Measurements from ENCODE around the gene TBATA. TPM values are rescaled to one million over a fixed set of nuclear protein-coding genes. Genes with fewer than 3 reads are reported as not detected.

Gene TBATA
- total RNA-seq, 1 donor from 2014 or later: not detected

DNA sequence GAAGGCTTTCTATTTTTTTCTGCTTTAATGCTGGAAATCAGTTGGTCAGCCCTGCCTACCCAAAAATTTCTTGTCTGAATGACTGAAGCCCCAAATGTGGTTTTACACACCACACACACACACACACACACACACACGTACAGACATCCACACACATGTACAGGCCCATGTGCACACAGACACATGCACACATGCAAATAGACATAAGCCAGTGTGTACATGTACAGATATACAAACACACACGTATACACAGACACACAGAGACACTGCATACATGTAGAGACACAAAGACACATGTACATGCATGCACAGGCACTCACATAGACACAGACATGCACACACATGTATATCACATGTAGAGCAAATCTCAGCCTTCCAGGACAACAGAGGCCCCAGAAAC, 54.2 kb downstream of the TBATA start:
- Mint-ChIP-seq H3K27ac (ENCODE audit: unreplicated experiment) (no peak overlapping the region), H3K9me3 (ENCODE audit: unreplicated experiment) (no peaks in the 10 kb centered on the region), H3K36me3 (ENCODE audit: low read depth, unreplicated experiment) (no peaks in the 10 kb centered on the region), H3K27me3 (ENCODE audit: unreplicated experiment) (peaks cover 2% of the 10 kb centered on the region), H3K4me1 (ENCODE audit: unreplicated experiment) (no peaks in the 10 kb centered on the region), H3K4me3 (ENCODE audit: unreplicated experiment) (no peak overlapping the region)
- TF ChIP-seq CTCF (IDR thresholded peaks at IDR 0.05; ENCODE audit: unreplicated experiment): no peak
- no peak for DNase-seq (ENCODE audit: low spot score)

DNA sequence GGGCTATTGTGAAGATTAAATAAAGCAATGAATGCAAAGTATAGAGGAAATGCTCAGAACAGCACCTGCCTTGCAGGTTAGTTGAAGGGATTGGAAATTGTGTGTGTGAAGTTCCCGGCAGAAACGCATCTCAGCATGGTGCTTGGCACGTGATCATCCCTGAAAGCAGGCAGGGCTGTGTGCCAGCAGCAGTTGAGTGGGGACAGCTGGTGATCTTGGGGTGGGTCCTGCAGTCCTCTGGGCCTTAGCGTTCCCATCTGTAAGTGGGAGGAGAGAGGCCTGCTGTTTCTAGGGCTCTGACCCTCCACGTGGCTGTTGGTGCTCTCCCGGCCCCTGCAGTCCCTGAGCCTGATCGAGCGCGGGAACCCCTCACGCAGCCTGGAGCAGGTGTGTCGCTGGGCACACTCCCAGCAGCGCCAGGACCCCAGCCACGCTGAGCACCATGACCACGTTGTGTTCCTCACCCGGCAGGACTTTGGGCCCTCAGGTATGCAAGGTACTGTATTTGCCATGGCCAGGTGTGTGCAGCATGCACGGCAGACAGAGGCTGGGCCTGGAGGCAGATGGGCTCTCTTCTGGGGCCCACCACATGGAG, 55.3 kb downstream of the TBATA start:
- Mint-ChIP-seq H3K27ac (ENCODE audit: unreplicated experiment) (no peak overlapping the region), H3K27me3 (ENCODE audit: unreplicated experiment) (peaks cover 2% of the 10 kb centered on the region), H3K9me3 (ENCODE audit: unreplicated experiment) (no peaks in the 10 kb centered on the region), H3K4me3 (ENCODE audit: unreplicated experiment) (no peak overlapping the region), H3K36me3 (ENCODE audit: low read depth, unreplicated experiment) (no peaks in the 10 kb centered on the region), H3K4me1 (ENCODE audit: unreplicated experiment) (no peaks in the 10 kb centered on the region)
- TF ChIP-seq CTCF (IDR thresholded peaks at IDR 0.05; ENCODE audit: unreplicated experiment): no peak
- DNase-seq (ENCODE audit: low spot score): no peak

- no peak for TF ChIP-seq CTCF (IDR thresholded peaks at IDR 0.05; ENCODE audit: unreplicated experiment)
- Mint-ChIP-seq H3K9me3 (ENCODE audit: unreplicated experiment) (no peaks in the 10 kb centered on the region), H3K4me1 (ENCODE audit: unreplicated experiment) (no peaks in the 10 kb centered on the region), H3K36me3 (ENCODE audit: low read depth, unreplicated experiment) (no peaks in the 10 kb centered on the region), H3K4me3 (ENCODE audit: unreplicated experiment) (no peak overlapping the region), H3K27ac (ENCODE audit: unreplicated experiment) (no peak overlapping the region), H3K27me3 (ENCODE audit: unreplicated experiment) (no peaks in the 10 kb centered on the region)
- DNase-seq (ENCODE audit: low spot score): no peak
These were observed 56.8 kb downstream of the TBATA start for GRCh38 chr10:70728328-70728727.

DNA sequence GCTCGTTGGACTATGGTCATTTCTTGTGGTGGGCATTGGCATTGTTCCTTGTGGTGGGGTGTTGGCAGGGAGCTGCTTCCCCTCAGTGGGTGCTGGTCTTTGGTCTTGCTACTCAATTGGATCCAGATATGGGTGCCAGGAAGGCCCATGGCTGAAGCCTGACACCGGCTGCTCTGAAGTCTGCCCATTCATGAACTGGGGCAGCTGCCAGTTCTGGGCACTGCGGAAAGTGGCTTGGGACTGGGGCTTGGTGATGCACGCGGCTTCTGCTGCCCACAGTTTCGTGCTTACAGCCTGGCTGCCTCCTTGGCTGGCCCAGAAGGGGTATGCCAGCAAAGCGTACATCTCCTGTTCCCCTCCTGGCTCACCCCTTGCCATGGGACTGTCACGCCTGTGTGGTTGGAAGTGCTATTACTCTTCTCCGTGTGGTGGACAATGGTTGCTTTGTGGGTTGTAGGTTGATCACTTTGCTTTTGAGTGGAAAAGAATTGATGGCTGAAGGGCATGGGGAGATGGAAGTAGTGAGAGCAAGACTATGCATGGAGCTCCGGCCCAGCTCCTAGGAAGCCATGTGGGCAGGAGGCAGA, 58.2 kb downstream of the TBATA start:
- Mint-ChIP-seq H3K4me3 (ENCODE audit: unreplicated experiment) (no peak overlapping the region), H3K27me3 (ENCODE audit: unreplicated experiment) (peaks cover 3% of the 10 kb centered on the region), H3K27ac (ENCODE audit: unreplicated experiment) (no peak overlapping the region), H3K4me1 (ENCODE audit: unreplicated experiment) (no peaks in the 10 kb centered on the region), H3K36me3 (ENCODE audit: low read depth, unreplicated experiment) (no peaks in the 10 kb centered on the region), H3K9me3 (ENCODE audit: unreplicated experiment) (no peaks in the 10 kb centered on the region)
- no peak for TF ChIP-seq CTCF (IDR thresholded peaks at IDR 0.05; ENCODE audit: unreplicated experiment)
- DNase-seq (ENCODE audit: low spot score): no peak

DNA sequence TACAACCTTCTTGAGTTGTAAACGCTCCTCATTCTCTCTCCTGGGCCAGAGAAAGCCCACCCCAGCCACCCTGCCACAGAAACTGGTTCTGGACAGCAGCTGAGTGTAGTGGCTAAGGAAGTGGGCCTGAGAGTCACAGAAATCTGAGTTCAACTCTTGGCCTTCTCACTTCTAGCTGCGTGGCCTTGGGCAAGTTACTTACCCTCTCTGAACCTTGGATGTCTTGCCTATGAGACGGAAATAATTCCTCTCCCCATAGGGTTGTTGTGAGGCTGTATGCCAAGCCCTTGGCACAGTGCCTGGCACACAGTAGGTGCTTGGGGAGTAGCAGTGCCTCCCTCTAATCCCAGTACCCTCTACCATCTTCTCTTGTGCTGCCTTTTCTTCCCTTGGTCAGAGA, 61.4 kb downstream of the TBATA start:
- H3K9me3 Mint-ChIP-seq (ENCODE audit: unreplicated experiment): no peaks in the 10 kb centered on the region
- H3K4me3 Mint-ChIP-seq (ENCODE audit: unreplicated experiment): no peak overlapping the region
- TF ChIP-seq CTCF (IDR thresholded peaks at IDR 0.05; ENCODE audit: unreplicated experiment): no peak
- no peak overlapping the region for H3K27ac Mint-ChIP-seq (ENCODE audit: unreplicated experiment)
- no peak for DNase-seq (ENCODE audit: low spot score)
- H3K27me3 Mint-ChIP-seq (ENCODE audit: unreplicated experiment): peaks cover 3% of the 10 kb centered on the region
- H3K4me1 Mint-ChIP-seq (ENCODE audit: unreplicated experiment): no peaks in the 10 kb centered on the region
- no peaks in the 10 kb centered on the region for H3K36me3 Mint-ChIP-seq (ENCODE audit: low read depth, unreplicated experiment)

Measured in endothelial cell (in vitro differentiated cells).